CD4-positive, alpha-beta T cell (primary cell): ENCODE measurements around the gene MMAB. TPM values are rescaled to one million over a fixed set of nuclear protein-coding genes. Genes with fewer than 3 reads are reported as not detected.

ENCODE experiments used
- ATAC-seq: fragments of 200-7000 bp; cut with Tn5 transposase; one replicate; pipeline ENCODE4 v1.10.0; 2022; ENCODE audit warnings: mild to moderate bottlenecking; ENCODE audit not compliant: poor library complexity
- CTCF ChIA-PET: fragments of 350-600 bp; sonication (Branson Sonifier 250); formaldehyde crosslinking; loops from one replicate; lab custom pipeline; 2021; ENCODE audit warnings: antibody characterized with exemption, inconsistent platforms; lab: Charles Lee
- POLR2A ChIA-PET: fragments of 350-600 bp; sonication (Branson Sonifier 250); formaldehyde crosslinking; loops from one replicate; lab custom pipeline; 2021; ENCODE audit warnings: antibody characterized with exemption, inconsistent platforms; lab: Charles Lee
- DNase-seq, 14 experiments: peaks; one replicate each; pipeline ENCODE4 v3.0.0-alpha.2; 2013 to 2020; ENCODE audit warnings: mixed read lengths in 2 of 14
- H3K27ac ChIP-seq, 2 donors: one replicate each; pipeline versions ENCODE4 v1.5.1 to v1.7.0; 2013; ENCODE audit warnings: low read length in 2 of 2, low read depth in 1 of 2, mild to moderate bottlenecking in 1 of 2
- H3K27me3 ChIP-seq, 2 experiments: 1 replicate in 1 of 2; 2 replicates in 1 of 2; pipeline versions ENCODE4 v1.6.1 to v1.7.0; 2013; ENCODE audit warnings: low read length in 2 of 2, control low read depth in 1 of 2, mild to moderate bottlenecking in 1 of 2, moderate library complexity in 1 of 2; ENCODE audit not compliant: insufficient read depth in 2 of 2, control insufficient read depth in 1 of 2
- H3K36me3 ChIP-seq: one replicate; pipeline ENCODE4 v1.6.1; 2013; ENCODE audit warnings: low read length, control low read depth; ENCODE audit not compliant: insufficient read depth
- H3K4me1 ChIP-seq: one replicate; pipeline ENCODE4 v1.6.1; 2013; ENCODE audit warnings: low read length, control low read depth; ENCODE audit not compliant: insufficient read depth
- H3K4me3 ChIP-seq: one replicate; pipeline ENCODE4 v1.5.1; 2013; ENCODE audit warnings: mild to moderate bottlenecking, low read length, moderate library complexity
- H3K9me3 ChIP-seq, 2 experiments: 1 replicate in 1 of 2; 2 replicates in 1 of 2; pipeline versions ENCODE4 v1.6.1 to v1.7.0; 2013; ENCODE audit warnings: low read length in 2 of 2, mild to moderate bottlenecking in 2 of 2, control low read depth in 1 of 2, moderate library complexity in 1 of 2; ENCODE audit not compliant: control insufficient read depth in 1 of 2, insufficient read depth in 1 of 2
- H3K27ac Mint-ChIP-seq: one replicate; pipeline ENCODE4 v1.8.0; 2020; ENCODE audit warnings: mixed read lengths
- H3K27me3 Mint-ChIP-seq: one replicate; pipeline ENCODE4 v1.8.0; 2021; ENCODE audit warnings: mixed read lengths
- H3K36me3 Mint-ChIP-seq: one replicate; pipeline ENCODE4 v1.8.0; 2021; ENCODE audit warnings: low read depth, mixed read lengths
- H3K4me1 Mint-ChIP-seq: one replicate; pipeline ENCODE4 v1.8.0; 2021; ENCODE audit warnings: low read depth, mixed read lengths
- H3K4me3 Mint-ChIP-seq: one replicate; pipeline ENCODE4 v1.8.0; 2020; ENCODE audit warnings: mild to moderate bottlenecking, mixed read lengths
- H3K9me3 Mint-ChIP-seq: one replicate; pipeline ENCODE4 v1.8.0; 2020; ENCODE audit warnings: mixed read lengths
- intact Hi-C, 2 experiments: fragments of 100-400 bp; cut with DNase I in 1 of 2; cut with micrococcal nuclease in 1 of 2; formaldehyde crosslinking; loops; one replicate each; pipeline versions ENCODE4 v1.15.1 to v1.9.0; 2023 to 2025; cut with DNase I, micrococcal nuclease
- total RNA-seq, 174 experiments: library from RNA in 2 of 174; stranded (reverse) in 2 of 174; gene quantifications; one replicate each; pipeline ENCODE4 v1.2.3 and lab custom pipeline; 2021 to 2026
- TF ChIP-seq, protein P1 (sequence below): fragments of 200-600 bp; IDR thresholded peaks from one replicate; pipeline ENCODE4 v1.8.0; 2022; ENCODE audit warnings: antibody characterized with exemption, mild to moderate bottlenecking

Gene MMAB
- total RNA-seq, 2 experiments from 2014 or later = 8.6 to 9.2 TPM

DNA sequence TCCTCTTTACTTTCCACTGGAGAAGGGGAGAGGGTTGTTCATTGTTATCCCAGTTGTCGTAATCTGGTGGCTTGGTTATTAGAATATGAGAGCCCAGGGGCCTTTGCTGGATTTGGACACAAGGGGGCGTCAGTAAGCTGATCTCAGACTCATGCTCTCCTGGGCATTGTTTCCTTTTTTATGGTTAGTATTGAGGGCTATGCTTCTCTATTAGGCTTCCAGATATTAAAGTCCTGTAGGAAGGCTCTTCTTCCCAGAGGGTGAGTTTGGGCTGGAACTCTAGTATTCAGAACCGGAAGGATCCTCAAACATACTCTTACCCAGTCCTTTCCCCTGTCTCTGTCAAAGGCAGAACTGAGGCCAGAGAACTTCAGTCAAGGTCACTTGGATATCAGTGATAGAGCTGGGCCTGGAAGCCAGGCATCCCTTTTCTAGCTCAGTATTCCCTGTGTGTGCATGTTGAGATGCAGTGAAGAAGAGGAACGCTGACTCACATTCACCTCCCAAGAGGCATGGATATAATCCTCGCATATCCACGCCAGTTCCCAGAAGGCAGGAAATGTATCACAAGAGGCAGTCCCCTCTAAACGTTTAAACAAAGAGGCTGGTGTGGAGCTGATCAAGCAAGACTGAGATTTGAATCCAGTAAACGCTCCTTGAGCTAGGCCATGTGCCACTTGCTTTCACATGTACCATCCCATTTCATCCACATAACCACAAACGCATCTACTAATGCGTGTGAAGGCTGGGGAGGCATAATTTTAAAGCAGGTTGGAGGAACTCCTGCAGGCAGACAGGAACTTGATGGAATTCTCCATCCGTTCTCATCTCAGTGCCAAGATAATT lies 54.3 kb downstream of the MMAB start:
- intact Hi-C loops = loop anchor here (1.0 to 5.0 kb wide), 3 partner anchors 256 to 363 kb away; partner anchors contain the start of gene GLTP (in 1 of the 2)
- ATAC-seq (peak; percentile 63), DNase-seq (peak; percentile 27 to 72 (median 44))
- H3K4me3 Mint-ChIP-seq = no peak overlapping the region
- ChIA-PET CTCF (interaction anchor here (0.8 to 1.8 kb wide), 4 partner anchors 10 to 256 kb away, joined by 3 to 8 read pairs (median 4); no protein-coding TSS in a partner anchor), POLR2A (no interaction called here)
- H3K27me3 Mint-ChIP-seq = no peaks in the 10 kb centered on the region
- no peaks in the 10 kb centered on the region for H3K9me3 Mint-ChIP-seq
- TF ChIP-seq, protein P1, sequence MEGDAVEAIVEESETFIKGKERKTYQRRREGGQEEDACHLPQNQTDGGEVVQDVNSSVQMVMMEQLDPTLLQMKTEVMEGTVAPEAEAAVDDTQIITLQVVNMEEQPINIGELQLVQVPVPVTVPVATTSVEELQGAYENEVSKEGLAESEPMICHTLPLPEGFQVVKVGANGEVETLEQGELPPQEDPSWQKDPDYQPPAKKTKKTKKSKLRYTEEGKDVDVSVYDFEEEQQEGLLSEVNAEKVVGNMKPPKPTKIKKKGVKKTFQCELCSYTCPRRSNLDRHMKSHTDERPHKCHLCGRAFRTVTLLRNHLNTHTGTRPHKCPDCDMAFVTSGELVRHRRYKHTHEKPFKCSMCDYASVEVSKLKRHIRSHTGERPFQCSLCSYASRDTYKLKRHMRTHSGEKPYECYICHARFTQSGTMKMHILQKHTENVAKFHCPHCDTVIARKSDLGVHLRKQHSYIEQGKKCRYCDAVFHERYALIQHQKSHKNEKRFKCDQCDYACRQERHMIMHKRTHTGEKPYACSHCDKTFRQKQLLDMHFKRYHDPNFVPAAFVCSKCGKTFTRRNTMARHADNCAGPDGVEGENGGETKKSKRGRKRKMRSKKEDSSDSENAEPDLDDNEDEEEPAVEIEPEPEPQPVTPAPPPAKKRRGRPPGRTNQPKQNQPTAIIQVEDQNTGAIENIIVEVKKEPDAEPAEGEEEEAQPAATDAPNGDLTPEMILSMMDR = peak; percentile 72
- Histone ChIP-seq H3K27me3 (no peaks in the 10 kb centered on the region), H3K4me3 (no peak overlapping the region), H3K36me3 (peaks cover 85% of the 10 kb centered on the region), H3K4me1 (no peaks in the 10 kb centered on the region), H3K27ac (no peak overlapping the region), H3K9me3 (no peaks in the 10 kb centered on the region)
- H3K27ac Mint-ChIP-seq = no peak overlapping the region
- H3K4me1 Mint-ChIP-seq = no peaks in the 10 kb centered on the region
- peaks cover 91% of the 10 kb centered on the region for H3K36me3 Mint-ChIP-seq

DNA sequence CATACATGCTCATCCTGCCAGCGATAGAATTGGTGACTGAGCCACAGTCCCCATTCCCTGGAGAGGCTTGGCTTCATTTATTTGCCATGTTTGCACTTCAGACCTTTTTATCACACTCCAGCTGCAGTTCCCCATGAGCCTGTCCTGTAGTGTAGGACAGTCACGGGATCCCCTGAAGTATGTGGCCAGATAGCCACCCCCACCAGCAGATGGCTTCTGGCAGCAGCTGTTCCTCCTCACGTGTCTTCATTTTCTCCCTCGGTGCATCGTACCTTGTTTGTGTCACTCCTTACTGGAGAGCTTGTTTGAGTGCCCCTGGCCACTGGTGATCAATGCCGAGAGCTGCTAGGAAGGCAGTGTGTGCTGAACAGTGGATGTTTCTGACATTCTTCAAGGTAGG lies 55.7 kb downstream of the MMAB start:
- POLR2A ChIA-PET = no interaction called here
- Mint-ChIP-seq H3K9me3 (no peaks in the 10 kb centered on the region), H3K4me3 (no peak overlapping the region), H3K27me3 (no peaks in the 10 kb centered on the region), H3K36me3 (peaks cover 90% of the 10 kb centered on the region), H3K4me1 (no peaks in the 10 kb centered on the region), H3K27ac (no peak overlapping the region)
- Histone ChIP-seq H3K9me3 (no peaks in the 10 kb centered on the region), H3K4me3 (no peak overlapping the region), H3K4me1 (no peaks in the 10 kb centered on the region), H3K27me3 (no peaks in the 10 kb centered on the region), H3K27ac (no peak overlapping the region), H3K36me3 (peaks cover 85% of the 10 kb centered on the region)
- DNase-seq (no peak), ATAC-seq (no peak)
- TF ChIP-seq, protein P1 = no peak
- CTCF ChIA-PET = interaction anchor here (1.8 kb wide), 1 partner anchor 9 kb away, joined by 8 read pairs; no protein-coding TSS in a partner anchor
- intact Hi-C loops = loop anchor here (1.0 to 5.0 kb wide), 3 partner anchors 258 to 365 kb away; partner anchors contain the start of gene GLTP (in 1 of the 2)

- H3K9me3 ChIP-seq = no peaks in the 10 kb centered on the region
- H3K27me3 ChIP-seq = no peaks in the 10 kb centered on the region
- H3K4me3 ChIP-seq = no peak overlapping the region
- Mint-ChIP-seq H3K4me3 (no peak overlapping the region), H3K4me1 (no peaks in the 10 kb centered on the region), H3K9me3 (no peaks in the 10 kb centered on the region), H3K27ac (no peak overlapping the region), H3K27me3 (no peaks in the 10 kb centered on the region), H3K36me3 (peaks cover 95% of the 10 kb centered on the region)
- TF ChIP-seq, protein P1 = no peak
- ATAC-seq (no peak), DNase-seq (no peak)
- POLR2A ChIA-PET = no interaction called here
- no peak overlapping the region for H3K27ac ChIP-seq
- CTCF ChIA-PET = no interaction called here
- intact Hi-C loops = no loop called here
- H3K4me1 ChIP-seq = no peaks in the 10 kb centered on the region
- H3K36me3 ChIP-seq = peaks cover 86% of the 10 kb centered on the region
These were observed 59.3 kb downstream of the MMAB start for GRCh38 chr12:109513977-109514376.
